GM18499 (cell line): ENCODE results near the gene SAMD4A.

Experiments used
- ATAC-seq: cut with Tn5 transposase; IDR thresholded peaks from one replicate; pipeline ENCODE4 v1.9.1; 2021; ENCODE audit warnings: moderate number of reproducible peaks; ENCODE audit not compliant: insufficient read depth, unreplicated experiment

The SAMD4A gene

DNA sequence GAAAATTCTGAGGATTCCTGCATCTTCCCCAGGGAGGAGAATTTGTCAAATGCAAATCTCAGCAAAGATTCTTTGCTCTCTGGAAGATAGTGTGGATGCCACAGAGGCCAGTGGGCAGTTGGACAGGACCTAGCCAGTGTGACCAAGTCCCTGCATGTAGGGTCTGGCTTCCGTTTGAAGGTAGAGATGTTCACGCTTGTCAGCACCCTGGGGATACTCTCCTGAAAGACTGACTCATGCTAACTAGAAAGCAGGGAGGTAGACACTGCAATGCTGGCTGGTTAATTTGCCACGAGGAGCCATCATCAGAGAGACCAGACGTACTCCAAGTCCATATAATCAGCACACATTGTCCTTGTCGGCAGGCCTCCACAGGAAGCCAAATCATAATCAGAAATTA is 130.1 kb downstream of the SAMD4A start:
- ATAC-seq: no peak

DNA sequence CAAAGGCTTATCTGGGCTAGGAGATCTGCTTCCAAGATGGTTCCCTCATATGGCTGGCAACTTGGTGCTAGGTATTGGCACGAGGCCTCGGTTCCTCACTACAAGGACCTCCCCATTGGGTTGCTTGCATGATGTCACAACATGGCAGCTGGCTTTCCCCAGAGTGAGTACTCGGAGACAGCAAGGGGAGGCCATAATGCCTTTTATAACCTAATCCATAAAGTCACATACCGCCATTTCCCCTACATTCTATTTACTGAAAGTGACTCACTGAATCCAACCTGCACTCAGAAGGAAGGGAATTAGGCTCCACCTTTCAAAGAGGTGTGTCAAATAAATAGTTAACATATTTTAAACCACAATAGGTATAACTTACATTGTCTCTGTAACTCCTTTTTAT is 130.9 kb downstream of the SAMD4A start:
- no peak for ATAC-seq

DNA sequence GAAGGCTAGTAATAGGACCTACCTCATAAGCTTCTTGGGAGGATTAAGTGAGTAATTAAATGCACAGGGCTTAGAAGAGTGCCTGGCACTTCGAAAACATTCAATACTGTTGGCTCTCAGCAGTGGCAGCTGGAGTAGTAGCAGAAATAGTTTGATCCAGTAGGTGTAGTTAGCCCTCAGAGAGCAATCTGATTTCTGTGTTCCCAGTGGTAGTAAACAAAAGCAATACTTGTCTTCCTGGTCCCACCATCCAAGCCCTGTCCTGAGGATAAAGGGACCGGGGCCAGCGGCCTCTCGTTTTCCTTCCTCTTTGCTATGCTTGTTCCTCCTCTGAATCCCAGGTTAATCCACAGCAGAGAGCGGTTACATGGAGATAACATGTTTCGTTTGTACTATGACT is 131.6 kb downstream of the SAMD4A start:
- no peak for ATAC-seq

DNA sequence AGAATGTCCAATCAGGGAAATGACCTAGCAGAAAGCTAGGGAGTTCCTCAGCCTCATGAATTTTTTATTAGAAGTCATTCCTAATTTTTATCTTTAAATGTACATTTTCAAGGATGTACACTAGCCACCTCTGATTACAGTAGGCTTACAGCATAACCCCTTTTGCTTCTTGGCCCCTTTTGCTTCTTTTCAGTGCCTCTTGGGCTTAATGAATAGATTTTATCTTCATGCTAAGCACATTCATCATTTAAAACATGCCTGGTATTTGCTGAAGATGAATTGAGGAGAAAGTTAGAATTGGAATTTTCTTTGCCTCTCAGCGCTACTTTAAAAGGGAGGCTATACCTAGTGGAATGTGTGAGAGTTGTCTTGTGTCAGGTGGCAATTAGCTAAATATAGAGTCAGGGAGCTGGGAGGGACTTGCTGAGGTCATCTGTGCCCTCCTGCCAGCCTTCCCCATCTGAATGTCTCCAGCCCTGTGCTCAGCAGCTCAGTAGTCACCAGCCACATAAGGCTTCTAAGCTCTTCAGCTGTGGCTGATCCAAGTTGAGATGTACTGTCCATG is 132.1 kb downstream of the SAMD4A start:
- ATAC-seq: no peak

DNA sequence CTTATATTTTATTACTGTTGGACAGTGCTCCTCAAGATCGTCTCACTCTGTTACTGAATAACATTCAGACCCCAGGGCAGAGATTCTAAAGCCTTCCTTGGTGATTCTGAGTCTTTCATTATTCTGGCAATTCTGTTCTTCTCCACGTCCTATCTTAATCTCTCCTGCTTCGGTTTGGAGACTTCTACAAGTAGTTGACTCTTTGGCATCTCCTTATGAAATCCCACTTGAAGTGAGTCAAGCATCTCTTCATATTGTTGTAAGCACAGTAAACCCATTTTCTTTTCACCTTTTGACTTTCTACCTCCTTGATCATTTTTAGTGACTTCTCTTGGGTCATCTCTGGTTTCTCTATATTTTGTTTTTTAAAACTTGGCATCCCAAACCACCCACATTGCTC is 132.8 kb downstream of the SAMD4A start:
- no peak for ATAC-seq

DNA sequence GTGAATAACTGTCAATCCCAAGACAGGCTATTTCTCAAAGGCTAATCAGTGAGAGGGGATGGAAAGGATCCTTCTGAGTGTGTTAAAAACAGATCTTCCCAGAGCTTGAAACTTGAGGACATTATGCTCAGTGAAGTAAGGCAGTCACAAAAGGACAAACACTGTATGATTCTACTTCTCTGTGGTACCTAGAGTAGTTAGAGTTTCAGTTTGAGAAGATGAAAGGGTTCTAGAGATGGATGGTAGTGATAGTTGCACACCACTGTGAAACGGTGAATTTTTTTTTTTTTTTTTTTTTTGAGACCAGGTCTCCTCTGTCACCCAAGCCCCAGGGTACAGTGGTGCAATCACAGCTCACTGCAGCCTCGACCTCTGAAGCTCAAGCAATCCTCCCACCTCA is 133.8 kb downstream of the SAMD4A start:
- ATAC-seq: peak; percentile 77

DNA sequence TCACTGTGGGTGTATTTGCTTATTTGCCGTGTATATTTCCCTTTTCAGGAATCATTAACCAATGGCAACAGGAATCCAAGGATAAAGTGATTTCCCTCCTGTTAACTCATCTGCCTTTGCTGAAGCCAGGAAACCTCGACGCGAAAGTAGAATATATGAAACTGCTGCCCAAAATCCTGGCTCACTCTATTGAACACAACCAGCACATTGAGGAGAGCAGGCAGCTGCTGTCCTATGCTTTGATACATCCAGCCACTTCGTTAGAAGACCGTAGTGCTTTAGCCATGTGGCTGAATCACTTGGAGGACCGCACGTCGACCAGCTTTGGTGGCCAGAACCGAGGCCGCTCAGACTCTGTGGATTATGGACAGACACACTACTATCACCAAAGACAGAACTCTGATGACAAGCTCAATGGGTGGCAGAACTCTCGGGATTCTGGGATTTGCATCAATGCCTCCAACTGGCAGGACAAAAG is 135.1 kb downstream of the SAMD4A start:
- ATAC-seq: no peak

DNA sequence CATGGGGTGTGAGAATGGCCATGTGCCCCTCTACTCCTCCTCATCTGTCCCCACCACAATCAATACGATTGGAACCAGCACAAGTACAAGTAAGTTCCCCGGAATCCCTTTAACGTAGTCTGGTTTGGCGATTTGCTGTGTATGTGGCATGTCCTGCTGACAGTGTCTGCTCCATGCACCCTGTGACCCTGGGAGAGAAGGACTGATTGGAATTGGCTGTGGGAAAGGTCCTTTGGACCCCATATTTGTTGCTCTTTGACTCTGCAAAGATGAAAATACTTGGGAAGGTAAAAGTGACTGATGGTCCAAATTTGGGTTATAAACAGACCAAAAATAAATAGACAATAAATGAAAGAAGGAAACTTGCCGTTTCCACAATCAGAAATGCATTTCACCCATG is 135.6 kb downstream of the SAMD4A start:
- ATAC-seq: no peak

DNA sequence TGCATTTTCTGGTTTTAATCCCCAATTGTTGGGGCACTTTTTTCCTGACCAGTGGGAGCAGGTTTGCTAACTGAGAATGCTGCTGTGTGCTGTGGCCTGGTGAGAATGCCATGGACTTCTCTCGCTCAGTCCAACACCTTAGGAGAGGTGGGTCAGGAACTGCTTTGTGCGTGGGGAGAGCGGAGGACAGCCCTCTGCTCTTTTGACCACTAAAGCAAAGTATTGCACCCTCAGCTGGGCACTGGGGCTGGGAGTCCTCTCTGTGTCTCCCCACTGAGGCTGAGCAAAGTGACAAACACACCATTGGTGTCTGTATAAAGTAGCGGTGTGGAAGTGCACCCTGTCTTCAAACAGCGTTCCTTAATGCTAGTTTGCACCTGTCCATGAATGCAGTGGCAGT is 136.2 kb downstream of the SAMD4A start:
- no peak for ATAC-seq

DNA sequence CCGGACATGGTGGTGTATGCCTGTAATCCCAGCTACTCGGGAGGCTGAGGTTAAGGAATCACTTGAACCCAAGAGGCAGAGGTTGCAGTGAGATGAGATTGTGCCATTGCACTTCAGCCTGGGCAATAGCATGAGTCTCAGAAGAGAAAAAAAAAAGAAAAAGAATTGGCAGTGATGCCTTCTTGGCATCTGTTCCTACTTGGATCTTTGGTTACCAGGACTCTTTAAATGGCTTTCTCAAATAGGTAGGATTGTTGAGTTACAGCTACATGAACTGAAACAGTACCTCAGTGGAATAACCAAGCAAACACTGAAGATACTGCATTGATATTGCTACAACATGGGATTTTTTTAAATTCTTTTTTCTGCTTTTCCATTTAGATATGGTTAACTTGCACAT is 136.8 kb downstream of the SAMD4A start:
- no peak for ATAC-seq

DNA sequence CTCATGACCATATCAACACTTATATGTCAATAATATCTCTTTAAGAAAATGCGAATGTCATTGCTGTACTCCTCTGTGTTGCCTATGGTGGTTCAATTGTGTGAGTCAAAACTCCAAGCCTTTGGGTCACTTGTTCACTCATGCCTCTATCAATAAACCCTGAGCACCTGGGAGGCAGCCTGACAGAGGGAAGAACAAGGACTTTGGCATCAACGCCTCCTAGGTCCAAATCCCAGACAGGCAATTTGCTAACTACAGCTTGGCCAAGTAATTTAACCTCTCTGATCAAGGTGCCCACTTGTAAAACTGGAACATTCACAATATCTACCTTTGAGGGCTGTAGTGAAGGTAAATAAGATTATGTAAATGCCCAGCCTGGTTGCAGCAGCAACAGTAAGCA is 137.8 kb downstream of the SAMD4A start:
- no peak for ATAC-seq

DNA sequence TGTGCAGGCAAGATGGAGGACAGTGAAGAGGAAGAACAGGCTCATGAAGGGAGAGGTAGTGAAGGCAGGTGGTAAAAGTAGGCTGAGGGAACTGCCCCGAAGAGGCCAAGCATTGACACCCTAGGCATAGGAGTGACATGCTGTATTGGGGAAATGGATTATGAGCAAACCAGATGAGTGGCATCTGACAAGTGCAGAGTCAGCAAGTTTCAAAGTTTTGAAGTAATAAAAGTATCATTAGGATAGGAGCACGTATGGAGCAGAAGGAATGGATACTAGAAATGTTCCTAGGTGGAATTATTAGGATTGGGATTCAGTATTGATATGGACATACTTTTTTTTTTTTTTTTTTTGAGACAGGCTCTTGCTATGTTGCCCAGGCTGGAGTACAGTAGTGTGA is 139.8 kb downstream of the SAMD4A start:
- ATAC-seq: no peak

DNA sequence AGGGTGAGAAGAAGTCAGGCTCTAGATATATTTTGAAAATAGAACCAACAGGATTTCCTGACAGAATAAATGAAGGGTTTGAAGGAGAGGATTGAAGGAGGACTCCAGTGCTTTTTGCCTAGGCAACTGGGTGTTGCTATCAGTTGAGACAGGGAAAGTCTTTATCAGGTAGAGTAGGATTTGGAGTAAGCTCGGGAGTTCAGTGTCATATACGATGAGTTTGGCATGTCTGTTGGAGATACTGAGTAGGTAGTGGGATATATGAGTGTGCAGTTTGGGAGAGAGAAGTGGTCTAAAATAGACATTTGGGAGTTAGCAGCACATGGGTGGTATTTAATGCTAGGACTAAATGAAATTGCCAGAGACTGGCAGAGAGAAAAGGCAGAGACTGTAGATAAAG is 141.2 kb downstream of the SAMD4A start:
- ATAC-seq: no peak

DNA sequence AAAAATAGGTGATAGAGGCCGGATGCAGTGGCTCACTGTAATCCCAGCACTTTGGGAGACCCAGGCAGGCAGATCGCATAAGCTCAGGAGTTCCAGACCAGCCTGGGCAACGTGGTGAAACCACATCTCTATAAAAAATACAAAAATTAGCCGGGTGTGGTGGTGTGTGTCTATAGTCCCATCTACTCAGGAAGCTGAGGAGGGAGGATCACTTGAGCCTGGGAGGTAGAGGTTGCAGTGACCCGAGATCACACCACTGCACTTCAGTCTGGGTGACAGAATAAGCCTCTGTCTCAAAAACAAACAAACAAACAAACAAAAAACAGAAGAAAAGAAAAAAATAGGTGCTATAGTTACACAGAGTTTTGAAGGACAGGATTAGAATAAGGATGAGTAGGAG is 142.1 kb downstream of the SAMD4A start:
- ATAC-seq: no peak

DNA sequence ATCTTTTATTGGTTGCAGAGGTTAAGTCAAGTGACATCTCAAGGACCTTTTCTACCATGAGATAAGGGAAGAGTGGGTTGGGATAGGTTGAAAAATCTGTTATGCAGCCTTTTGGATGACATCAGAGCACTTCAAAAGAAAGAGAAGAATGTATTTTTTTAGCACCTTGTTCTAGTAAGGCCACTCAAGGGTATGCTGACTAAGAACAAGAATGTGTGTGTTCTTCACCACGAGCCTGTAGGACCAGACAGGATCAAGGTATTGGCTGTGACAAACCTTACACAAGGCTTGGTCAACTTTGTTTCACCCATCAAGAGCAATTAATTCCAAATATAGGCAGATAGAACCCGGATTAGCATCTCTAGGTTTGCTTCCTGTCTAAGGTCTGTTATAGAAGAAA is 142.5 kb downstream of the SAMD4A start:
- ATAC-seq: peak; percentile 85

DNA sequence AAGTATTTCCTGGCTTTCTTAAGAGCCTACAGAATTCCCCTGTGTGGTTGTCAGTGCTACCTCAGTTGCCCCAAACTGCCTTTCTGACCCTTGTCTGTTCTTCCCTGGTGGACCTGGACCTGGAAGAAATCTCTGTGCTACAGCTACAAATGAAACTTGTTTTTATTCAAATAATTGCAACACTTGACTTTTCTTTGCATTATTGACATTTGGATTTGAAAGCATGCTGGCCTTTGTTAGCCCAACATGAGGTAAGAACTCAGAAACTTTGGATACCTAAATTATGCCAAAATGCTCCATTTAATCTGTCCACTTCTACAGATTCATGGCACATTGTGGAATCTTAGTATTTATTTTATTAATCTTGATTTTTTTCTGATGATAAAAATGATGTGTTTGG is 142.9 kb downstream of the SAMD4A start:
- no peak for ATAC-seq

DNA sequence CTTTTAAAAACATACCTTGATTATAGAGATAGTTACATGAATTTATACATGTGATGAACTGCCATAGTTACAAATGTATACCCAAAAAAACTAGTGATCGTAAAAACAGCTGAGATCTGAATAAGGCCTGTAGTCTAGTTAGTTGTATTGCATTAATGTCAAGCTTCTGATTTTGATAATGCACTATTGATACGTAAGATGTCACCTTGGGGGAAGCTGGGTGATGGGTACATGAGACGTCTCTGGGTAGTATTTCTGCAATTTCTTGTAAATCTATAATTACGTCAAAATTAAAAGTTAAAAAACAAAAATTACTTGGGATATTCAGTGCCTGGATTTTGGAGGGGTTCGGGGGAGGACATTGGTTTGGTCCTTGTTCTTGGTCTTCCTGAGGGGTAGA is 144.4 kb downstream of the SAMD4A start:
- ATAC-seq: no peak

DNA sequence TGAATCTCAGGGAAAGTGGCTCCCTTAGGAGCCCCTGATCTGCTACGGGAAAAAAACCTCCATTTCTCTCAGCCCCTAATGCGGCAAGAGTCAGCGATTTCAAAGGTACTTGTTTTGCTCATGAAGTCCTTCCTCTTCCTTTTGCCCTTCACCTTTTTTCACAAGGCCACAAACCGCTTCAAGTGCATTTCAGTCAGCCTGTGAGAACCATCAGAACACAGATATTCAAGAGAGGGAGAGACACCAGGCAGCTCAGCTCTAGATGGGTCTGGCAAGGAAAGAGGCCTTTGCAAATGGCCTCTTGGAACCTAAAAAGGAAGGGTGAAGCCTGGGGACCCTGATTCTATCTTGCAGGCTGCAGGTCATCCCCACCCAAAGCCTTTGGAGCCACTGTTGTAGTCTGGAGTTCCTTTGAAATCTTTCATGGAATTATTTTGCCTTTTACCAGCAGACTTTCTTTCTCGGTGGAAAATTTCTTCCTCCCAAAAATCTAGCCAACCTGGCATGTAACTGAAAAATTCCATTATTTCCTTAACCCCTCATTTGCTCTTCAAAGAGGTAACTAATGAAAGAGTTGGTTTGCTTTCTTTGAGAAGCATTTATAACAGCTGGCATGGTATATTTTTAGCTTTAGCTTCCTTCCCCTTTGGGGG is 145.0 kb downstream of the SAMD4A start:
- ATAC-seq: no peak

DNA sequence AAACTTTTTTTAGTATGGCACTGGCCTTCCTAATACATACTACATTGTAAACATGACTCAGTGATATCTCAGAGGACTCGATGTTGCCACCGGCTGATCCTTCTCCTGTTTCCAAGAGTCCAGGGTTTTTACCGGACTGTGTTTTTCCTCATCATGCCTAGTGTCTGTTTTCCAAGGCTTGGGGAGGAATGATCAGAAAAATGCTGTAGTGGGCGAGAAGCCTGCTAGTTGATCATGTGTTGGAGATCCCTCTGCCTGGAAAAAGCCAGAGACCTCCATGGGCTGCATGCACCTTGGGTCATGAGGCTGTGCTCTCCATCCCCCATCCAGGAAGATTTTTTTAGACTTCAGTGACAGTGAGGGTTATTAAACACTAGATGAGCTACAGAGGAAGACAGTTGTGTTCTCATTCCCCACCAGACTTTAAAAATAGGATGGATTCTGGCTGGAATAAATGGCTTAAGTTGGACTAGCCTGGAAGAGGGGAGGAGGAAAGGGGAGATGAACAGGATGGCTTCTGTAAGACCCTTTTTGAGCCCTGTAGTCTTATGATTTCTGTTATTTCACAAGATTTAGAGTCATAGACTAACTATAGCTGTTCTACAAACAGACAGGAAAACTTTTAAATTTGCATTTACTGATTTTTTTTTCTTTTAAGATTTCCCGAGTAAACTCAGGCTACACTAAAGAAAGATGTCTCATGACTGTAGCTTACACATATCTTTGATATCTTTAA is 145.7 kb downstream of the SAMD4A start:
- no peak for ATAC-seq

DNA sequence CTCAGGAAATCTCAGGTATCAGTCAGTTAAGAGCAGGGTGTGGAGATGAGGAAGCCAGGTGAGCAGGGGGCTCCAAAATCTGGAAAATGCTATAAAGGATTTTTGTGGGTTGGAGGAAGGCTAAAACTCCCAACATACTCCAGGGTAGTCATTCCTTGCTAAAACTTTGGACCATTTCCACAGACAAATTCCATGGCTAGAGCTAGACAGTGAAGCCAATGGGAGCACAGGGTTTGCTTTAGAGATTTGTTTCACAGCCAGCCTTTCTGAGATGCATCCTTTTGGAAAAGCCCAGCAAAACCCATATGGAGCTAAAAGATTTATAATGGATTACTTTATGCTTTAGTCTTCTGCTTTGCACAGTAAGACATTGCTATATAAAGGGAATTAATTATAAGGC is 146.5 kb downstream of the SAMD4A start:
- no peak for ATAC-seq

DNA sequence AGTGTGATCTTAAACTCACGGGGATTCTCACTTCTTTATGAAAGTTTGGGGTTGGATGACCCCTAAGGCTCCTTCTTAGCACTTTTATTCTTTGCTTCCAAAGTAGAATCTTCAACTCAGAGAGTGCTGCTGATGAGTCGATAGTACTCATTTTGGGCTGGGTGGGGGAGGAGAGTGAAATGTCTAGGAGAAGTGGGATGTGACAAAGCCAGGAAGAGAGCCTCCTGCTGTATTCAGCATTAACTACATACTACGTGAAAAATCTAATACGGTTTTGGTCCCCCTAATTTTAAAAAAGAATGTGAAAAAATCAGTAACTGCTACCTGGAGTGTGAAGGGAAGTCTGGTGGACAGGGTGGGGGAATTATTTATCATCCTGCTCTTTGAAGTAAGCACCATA is 148.3 kb downstream of the SAMD4A start:
- no peak for ATAC-seq

DNA sequence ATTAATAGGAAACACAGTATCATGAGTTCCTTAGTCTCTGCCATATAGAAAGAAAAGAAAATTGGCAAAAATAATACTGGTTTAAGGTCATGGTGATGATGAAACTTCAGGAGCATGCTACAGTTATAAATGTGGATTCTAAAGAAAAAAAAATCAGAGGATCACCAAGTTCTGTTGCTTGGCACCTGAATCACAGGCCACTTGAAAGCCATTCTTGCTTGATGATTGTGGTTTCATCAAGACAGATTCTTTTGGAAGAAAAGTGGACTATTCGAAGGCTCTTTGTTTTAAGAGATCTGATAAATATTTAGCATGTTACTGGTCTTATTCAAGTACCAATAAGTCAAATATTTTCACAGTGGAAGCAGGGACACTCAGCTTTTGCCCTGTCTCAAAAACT is 148.9 kb downstream of the SAMD4A start:
- no peak for ATAC-seq
